Activated CD4-positive, alpha-beta T cell treated with anti-CD3 and anti-CD28 coated beads, Interleukin-2, amount 50 U/mL, for 16 hours (primary cell): ENCODE data around the gene HSPH1.
"Not testable (repeated sequence)": the region's sequence is repeated elsewhere in the genome, so short reads cannot be mapped to it uniquely, and the experiment has no call there.

Experiments
- DNase-seq: peaks from one replicate; pipeline ENCODE4 v3.0.0-alpha.2; 2020

HSPH1 gene

GRCh38 chr13:31122544-31123260 is 39.0 kb downstream of the HSPH1 start:
- no peak for DNase-seq

GRCh38 chr13:31122143-31122542 is 39.6 kb downstream of the HSPH1 start:
- DNase-seq: no peak

GRCh38 chr13:31121379-31122140 is 40.1 kb downstream of the HSPH1 start:
- no peak for DNase-seq

- DNase-seq: no peak
Observed at GRCh38 chr13:31119966-31120700, 41.6 kb downstream of the HSPH1 start.

- DNase-seq: no peak
Observed at GRCh38 chr13:31119526-31119925, 42.2 kb downstream of the HSPH1 start.

- DNase-seq: no peak
Observed at GRCh38 chr13:31116224-31116623, 45.5 kb downstream of the HSPH1 start.

- no peak for DNase-seq
Observed at GRCh38 chr13:31115616-31116015, 46.1 kb downstream of the HSPH1 start.

- DNase-seq: no peak
Observed at GRCh38 chr13:31114641-31115040, 47.1 kb downstream of the HSPH1 start.

- no peak for DNase-seq
Observed at GRCh38 chr13:31111136-31111535, 50.6 kb downstream of the HSPH1 start.

GRCh38 chr13:31110617-31111016 is 51.1 kb downstream of the HSPH1 start:
- no peak for DNase-seq

GRCh38 chr13:31110169-31110568 is 51.5 kb downstream of the HSPH1 start:
- DNase-seq: no peak

GRCh38 chr13:31107109-31107508 is 54.6 kb downstream of the HSPH1 start:
- no peak for DNase-seq

- DNase-seq: no peak
Observed at GRCh38 chr13:31105856-31106255, 55.8 kb downstream of the HSPH1 start.

- DNase-seq: no peak
Observed at GRCh38 chr13:31105020-31105795, 56.5 kb downstream of the HSPH1 start.

- DNase-seq: no peak
Observed at GRCh38 chr13:31102905-31103304, 58.8 kb downstream of the HSPH1 start.

GRCh38 chr13:31101472-31102170 is 60.1 kb downstream of the HSPH1 start:
- DNase-seq: no peak

- DNase-seq: no peak
Observed at GRCh38 chr13:31100721-31101120, 61.0 kb downstream of the HSPH1 start.

GRCh38 chr13:31097911-31098434 is 63.7 kb downstream of the HSPH1 start:
- not testable (repeated sequence) for DNase-seq

- no peak for DNase-seq
Observed at GRCh38 chr13:31096654-31097302, 64.9 kb downstream of the HSPH1 start.

GRCh38 chr13:31094331-31095015 is 67.2 kb downstream of the HSPH1 start:
- no peak for DNase-seq
